Fibroblast of skin of scalp (primary cell): ENCODE results near the gene NAP1L5.

ENCODE experiments used
- DNase-seq: peaks from one replicate; pipeline ENCODE4 v3.0.0-alpha.2; 2013

Gene NAP1L5

DNA sequence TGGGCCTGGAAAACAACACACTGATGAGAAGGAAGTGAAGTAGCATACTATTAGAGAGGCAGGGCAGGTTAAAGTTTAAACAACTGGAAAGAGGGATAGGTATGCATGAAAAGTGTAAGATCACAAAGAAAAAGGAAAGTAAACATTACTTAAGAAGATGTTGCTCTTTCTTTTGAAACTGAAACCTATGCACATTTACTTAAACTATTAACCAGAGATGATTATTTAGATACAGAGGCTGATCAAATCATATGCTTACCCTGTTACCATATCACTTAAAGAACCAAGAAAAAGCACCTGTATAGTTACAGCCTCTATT is 37.8 kb downstream of the NAP1L5 start:
- DNase-seq, result no peak

DNA sequence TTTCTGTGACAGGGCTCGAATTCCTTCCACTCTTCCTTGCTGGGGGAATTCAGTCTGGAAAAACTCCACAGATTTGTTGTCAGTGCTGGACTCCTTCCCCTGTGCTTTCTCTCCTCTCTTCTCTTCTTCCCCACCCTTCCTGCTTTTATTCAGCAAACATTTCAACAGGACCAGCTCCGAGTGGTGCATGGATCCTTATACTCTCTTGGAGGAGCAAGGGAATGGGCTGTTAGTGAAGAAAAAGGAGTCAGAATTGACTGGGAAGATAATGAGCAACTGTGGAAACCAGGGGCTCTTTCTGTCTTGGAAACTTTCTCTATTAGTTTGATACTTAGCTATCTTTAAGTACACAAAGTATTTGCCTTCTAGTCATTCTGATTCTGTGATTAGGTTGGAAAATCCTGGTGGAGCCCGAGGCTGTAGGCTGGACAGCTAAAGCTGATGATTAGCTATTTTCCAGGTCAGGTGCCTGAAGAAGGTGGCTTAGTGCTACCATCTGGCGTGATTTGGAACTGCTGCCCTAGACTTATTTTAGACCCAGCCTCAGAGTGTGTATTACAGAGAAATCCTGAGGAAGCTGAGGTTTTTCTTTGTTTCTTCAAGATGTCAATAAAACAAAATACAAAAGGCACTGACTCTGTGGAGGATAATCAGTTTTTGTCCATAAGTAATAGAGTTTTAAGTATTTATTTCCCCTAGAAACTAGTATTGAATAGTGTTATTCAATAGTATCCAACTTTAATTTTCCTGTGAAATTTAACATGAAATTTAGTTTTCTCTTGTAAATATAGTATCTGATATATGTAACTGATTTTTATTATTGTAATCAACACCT is 38.4 kb downstream of the NAP1L5 start:
- DNase-seq, result peak; percentile 68

DNA sequence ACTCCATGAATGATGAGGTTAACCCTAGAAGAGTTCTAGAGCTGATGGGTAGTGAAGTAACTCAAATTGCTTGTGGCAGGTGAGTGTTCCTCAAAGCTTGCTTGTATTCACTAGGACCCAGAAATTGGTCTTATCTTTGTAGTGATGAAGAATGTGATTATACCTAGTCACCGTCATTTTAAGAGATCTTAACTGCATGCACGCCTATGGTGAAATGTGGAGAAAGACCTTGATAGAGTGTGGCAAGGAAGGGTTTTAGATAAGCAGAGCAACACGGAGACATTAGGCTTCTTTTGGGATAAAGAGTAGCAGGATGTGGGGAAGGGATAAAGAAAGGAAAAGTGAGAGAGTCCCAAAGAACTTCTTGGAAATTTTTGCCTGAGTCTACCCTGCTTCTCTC is 42.4 kb downstream of the NAP1L5 start:
- DNase-seq, result no peak

DNA sequence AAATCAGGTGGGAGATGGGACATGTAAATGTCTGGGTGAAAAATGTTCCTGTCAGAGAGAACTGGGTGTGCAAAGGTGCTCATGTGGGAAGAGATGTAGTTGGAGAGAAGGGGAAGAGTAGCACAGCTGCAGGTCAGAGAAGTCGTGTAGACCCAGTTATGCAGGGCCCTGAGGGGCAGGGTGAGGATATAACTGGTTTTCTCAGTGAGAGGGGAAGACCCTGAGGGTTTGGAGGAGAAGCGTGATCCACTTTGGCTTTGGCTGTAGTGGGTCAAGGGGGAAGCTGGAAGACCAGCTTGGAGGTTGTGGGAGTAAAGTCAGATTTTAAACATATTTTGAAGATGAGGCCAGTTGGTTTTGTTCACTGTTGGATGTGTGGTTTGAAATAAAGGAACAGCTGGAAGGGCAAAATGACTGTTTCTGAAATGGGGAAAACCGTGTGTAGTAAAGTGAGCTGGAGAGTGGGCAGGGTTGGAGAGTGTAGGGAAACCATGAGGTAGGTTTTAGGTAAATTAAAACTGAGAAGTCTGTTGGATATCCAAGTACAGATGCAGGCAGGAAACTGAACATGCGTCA is 44.2 kb downstream of the NAP1L5 start:
- DNase-seq, result no peak

DNA sequence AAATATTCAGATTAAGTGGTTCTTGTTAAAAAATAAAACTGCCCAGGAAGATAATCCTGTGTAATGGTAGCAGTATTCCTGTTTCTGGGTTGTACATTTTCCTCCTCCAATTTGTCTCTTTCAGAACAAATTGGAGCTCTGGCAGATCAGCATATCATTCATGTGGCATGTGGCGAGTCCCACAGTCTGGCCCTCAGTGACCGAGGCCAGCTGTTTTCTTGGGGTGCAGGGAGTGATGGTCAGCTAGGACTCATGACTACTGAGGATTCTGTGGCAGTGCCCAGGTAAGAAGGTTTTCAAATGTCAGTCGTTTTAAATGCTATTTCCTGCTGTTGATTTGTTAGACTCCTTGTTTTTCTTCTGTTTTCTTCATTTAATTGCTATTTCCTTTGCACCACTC is 47.9 kb downstream of the NAP1L5 start:
- DNase-seq, result no peak

DNA sequence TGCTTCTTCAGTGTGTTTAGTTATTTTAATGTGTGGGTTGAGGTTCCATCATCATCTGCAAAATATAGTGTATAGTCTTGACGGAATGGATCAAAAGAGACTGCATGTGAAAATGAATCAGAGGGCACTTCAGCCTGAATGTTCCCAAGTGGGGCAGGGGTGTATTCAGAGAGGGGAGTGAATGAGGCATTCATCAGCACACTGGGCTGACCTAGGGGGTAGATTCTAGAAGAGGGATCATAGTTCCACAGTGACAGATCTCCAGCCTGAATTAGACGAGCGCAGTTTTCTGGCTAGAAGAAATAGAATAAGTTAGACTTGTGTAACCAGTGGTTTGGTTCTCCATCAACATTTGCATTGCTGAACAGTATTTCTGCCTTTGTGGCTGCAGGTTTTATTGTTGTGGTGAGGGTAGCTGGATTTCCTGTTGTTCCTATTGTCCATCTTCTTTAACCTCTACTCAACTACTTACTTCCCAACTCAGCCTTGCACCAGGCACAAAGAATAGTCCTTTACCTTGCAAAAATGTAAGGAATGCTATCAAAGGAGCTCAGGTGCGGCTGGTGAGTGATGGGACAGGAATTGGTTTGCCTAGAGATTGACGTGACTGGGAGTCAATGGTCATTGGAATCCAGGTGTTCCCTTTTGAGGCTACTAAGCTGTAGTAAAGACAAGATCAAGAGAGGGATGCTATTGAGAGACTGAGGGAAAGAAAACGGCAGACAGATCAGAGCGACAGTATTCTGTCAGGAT is 50.9 kb downstream of the NAP1L5 start:
- no peak for DNase-seq

DNA sequence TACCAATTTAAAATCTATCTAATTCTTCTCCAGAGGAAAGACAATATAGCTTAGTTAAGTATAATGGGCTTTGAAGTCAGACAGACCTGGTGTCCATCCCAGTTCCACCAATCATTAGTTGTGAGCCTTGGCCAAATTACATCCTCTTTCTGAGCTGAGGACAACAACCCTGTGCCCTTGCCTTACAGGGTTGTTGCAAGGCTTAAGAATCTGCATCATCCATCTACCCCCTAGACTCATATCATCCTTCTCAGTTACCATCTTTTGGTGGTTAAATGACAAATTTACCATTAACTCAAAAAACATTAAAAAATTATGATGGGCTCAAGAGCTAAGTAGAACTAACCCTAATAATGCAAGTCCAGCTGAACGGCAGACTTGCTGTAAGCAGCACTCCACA is 51.6 kb downstream of the NAP1L5 start:
- DNase-seq, result no peak
